ENCODE results near the gene CPA1.

CPA1 gene

GRCh38 chr7:130393841-130394411 lies 13.6 kb downstream of the CPA1 start:
- H3K4me2 ChIP-seq (ENCODE audit: low read length) = no peak overlapping the region
- peaks cover 9% of the 10 kb centered on the region for H3K4me1 ChIP-seq (ENCODE audit: low read length)
- no peak overlapping the region for H2AFZ ChIP-seq (ENCODE audit: low read depth, low read length)
- TF ChIP-seq EZH2phosphoT487 (IDR thresholded peaks at IDR 0.05; ENCODE audit: low read depth) (no peak), CTCF (IDR thresholded peaks at IDR 0.05; ENCODE audit: low read depth, low read length) (no peak)
- no peak overlapping the region for H3K27ac ChIP-seq (ENCODE audit: low read length)
- no peak overlapping the region for H3K4me3 ChIP-seq (ENCODE audit: low read length)
- H3K27me3 ChIP-seq (ENCODE audit: low read depth, low read length) = no peaks in the 10 kb centered on the region
- no peaks in the 10 kb centered on the region for H3K36me3 ChIP-seq (replicated peaks; ENCODE audit: low read depth, low read length)
- no peaks in the 10 kb centered on the region for H4K20me1 ChIP-seq (ENCODE audit: insufficient read depth, low read length)
- no peaks in the 10 kb centered on the region for H3K9me3 ChIP-seq (ENCODE audit: insufficient read depth, low read length)
- H3K9ac ChIP-seq (ENCODE audit: low read length) = no peak overlapping the region
- H3K79me2 ChIP-seq (ENCODE audit: low read length) = no peaks in the 10 kb centered on the region

- no peaks in the 10 kb centered on the region for H3K79me2 ChIP-seq (ENCODE audit: low read length)
These were observed 14.3 kb downstream of the CPA1 start for GRCh38 chr7:130394421-130395195.

GRCh38 chr7:130395421-130395820 lies 15.1 kb downstream of the CPA1 start:
- Histone ChIP-seq H2AFZ (ENCODE audit: low read depth, low read length) (no peak overlapping the region), H4K20me1 (ENCODE audit: insufficient read depth, low read length) (no peaks in the 10 kb centered on the region), H3K9me3 (ENCODE audit: insufficient read depth, low read length) (no peaks in the 10 kb centered on the region), H3K27me3 (ENCODE audit: low read depth, low read length) (no peaks in the 10 kb centered on the region), H3K4me1 (ENCODE audit: low read length) (peaks cover 12% of the 10 kb centered on the region), H3K27ac (ENCODE audit: low read length) (no peak overlapping the region), H3K36me3 (replicated peaks; ENCODE audit: low read depth, low read length) (no peaks in the 10 kb centered on the region), H3K4me3 (ENCODE audit: low read length) (no peak overlapping the region), H3K9ac (ENCODE audit: low read length) (no peak overlapping the region), H3K4me2 (ENCODE audit: low read length) (no peak overlapping the region), H3K79me2 (ENCODE audit: low read length) (no peaks in the 10 kb centered on the region)
- TF ChIP-seq EZH2phosphoT487 (IDR thresholded peaks at IDR 0.05; ENCODE audit: low read depth) (no peak), CTCF (IDR thresholded peaks at IDR 0.05; ENCODE audit: low read depth, low read length) (no peak)

More at GRCh38 chr7:130394421-130395195, 14.3 kb downstream of the CPA1 start:
- no peaks in the 10 kb centered on the region for H4K20me1 ChIP-seq (ENCODE audit: insufficient read depth, low read length)
- no peak overlapping the region for H3K4me2 ChIP-seq (ENCODE audit: low read length)
- H3K9me3 ChIP-seq (ENCODE audit: insufficient read depth, low read length) = no peaks in the 10 kb centered on the region
- no peak overlapping the region for H3K4me3 ChIP-seq (ENCODE audit: low read length)
- H3K27me3 ChIP-seq (ENCODE audit: low read depth, low read length) = no peaks in the 10 kb centered on the region
- H2AFZ ChIP-seq (ENCODE audit: low read depth, low read length) = no peak overlapping the region
- TF ChIP-seq EZH2phosphoT487 (IDR thresholded peaks at IDR 0.05; ENCODE audit: low read depth) = no peak
- TF ChIP-seq CTCF (IDR thresholded peaks at IDR 0.05; ENCODE audit: low read depth, low read length) = no peak
- no peak overlapping the region for H3K9ac ChIP-seq (ENCODE audit: low read length)
- H3K36me3 ChIP-seq (replicated peaks; ENCODE audit: low read depth, low read length) = no peaks in the 10 kb centered on the region
- no peak overlapping the region for H3K27ac ChIP-seq (ENCODE audit: low read length)
- peaks cover 12% of the 10 kb centered on the region for H3K4me1 ChIP-seq (ENCODE audit: low read length)

GRCh38 chr7:130396109-130396508 lies 15.8 kb downstream of the CPA1 start:
- Histone ChIP-seq H3K4me2 (ENCODE audit: low read length) (no peak overlapping the region), H4K20me1 (ENCODE audit: insufficient read depth, low read length) (no peaks in the 10 kb centered on the region), H3K79me2 (ENCODE audit: low read length) (no peaks in the 10 kb centered on the region), H3K27ac (ENCODE audit: low read length) (no peak overlapping the region), H3K9me3 (ENCODE audit: insufficient read depth, low read length) (no peaks in the 10 kb centered on the region), H3K36me3 (replicated peaks; ENCODE audit: low read depth, low read length) (no peaks in the 10 kb centered on the region), H2AFZ (ENCODE audit: low read depth, low read length) (no peak overlapping the region), H3K4me1 (ENCODE audit: low read length) (peaks cover 12% of the 10 kb centered on the region), H3K4me3 (ENCODE audit: low read length) (no peak overlapping the region), H3K9ac (ENCODE audit: low read length) (no peak overlapping the region), H3K27me3 (ENCODE audit: low read depth, low read length) (no peaks in the 10 kb centered on the region)
- no peak for TF ChIP-seq EZH2phosphoT487 (IDR thresholded peaks at IDR 0.05; ENCODE audit: low read depth)
- no peak for TF ChIP-seq CTCF (IDR thresholded peaks at IDR 0.05; ENCODE audit: low read depth, low read length)

All from OCI-LY3 (cell line).